ENCODE data around the gene BACH1. TPM values are rescaled to one million over a fixed set of nuclear protein-coding genes. Genes with fewer than 3 reads are reported as not detected.

Gene BACH1
- total and polyA plus RNA-seq, 8 donors = 33.3 to 117 (median 39.5) TPM

- H3K36me3 ChIP-seq = peaks cover 0 to 77% of the 10 kb centered on the region in 2 donors
- no peak overlapping the region for H3K4me3 ChIP-seq
- H3K4me1 ChIP-seq = peaks cover 0 to 24% of the 10 kb centered on the region in 2 donors
- TF ChIP-seq CTCF (IDR thresholded peaks at IDR 0.05) = no peak
- no peaks in the 10 kb centered on the region for H3K9me3 ChIP-seq
- no peaks in the 10 kb centered on the region for H3K27me3 ChIP-seq
- no peak for ATAC-seq
- no peak overlapping the region for H3K27ac ChIP-seq
- intact Hi-C loops (cut with DNase I) = no loop called here
- no peak for DNase-seq
These were observed 28.3 kb downstream of the BACH1 start for GRCh38 chr21:29326914-29327554.

- peak in 1 of 4 donors; percentile 58 for DNase-seq
These were observed 30.7 kb downstream of the BACH1 start for GRCh38 chr21:29329406-29329805.

GRCh38 chr21:29330797-29331196, 32.1 kb downstream of the BACH1 start:
- H3K36me3 ChIP-seq = peaks cover 0 to 68% of the 10 kb centered on the region in 2 donors
- no peak for ATAC-seq
- intact Hi-C loops (cut with DNase I) = no loop called here
- H3K27ac ChIP-seq = no peak overlapping the region
- no peaks in the 10 kb centered on the region for H3K27me3 ChIP-seq
- H3K4me1 ChIP-seq = peaks cover 0 to 50% of the 10 kb centered on the region in 2 donors
- no peaks in the 10 kb centered on the region for H3K9me3 ChIP-seq
- no peak overlapping the region for H3K4me3 ChIP-seq
- DNase-seq = no peak
- TF ChIP-seq CTCF (IDR thresholded peaks at IDR 0.05) = no peak

More at GRCh38 chr21:29329406-29329805, 30.7 kb downstream of the BACH1 start:
- H3K4me3 ChIP-seq = no peak overlapping the region
- H3K27ac ChIP-seq = no peak overlapping the region
- peaks cover 0 to 45% of the 10 kb centered on the region in 2 donors for H3K4me1 ChIP-seq
- peaks cover 0 to 75% of the 10 kb centered on the region in 2 donors for H3K36me3 ChIP-seq
- no peak for TF ChIP-seq CTCF (IDR thresholded peaks at IDR 0.05)
- ATAC-seq = no peak
- intact Hi-C loops (cut with DNase I) = no loop called here
- no peaks in the 10 kb centered on the region for H3K9me3 ChIP-seq
- H3K27me3 ChIP-seq = no peaks in the 10 kb centered on the region

- ATAC-seq (no peak), DNase-seq (no peak)
- no peak overlapping the region for H3K27ac ChIP-seq
- H3K27me3 ChIP-seq = no peaks in the 10 kb centered on the region
- intact Hi-C loops (cut with DNase I) = no loop called here
- H3K4me1 ChIP-seq = peaks cover 0 to 60% of the 10 kb centered on the region in 2 donors
- no peak overlapping the region for H3K4me3 ChIP-seq
- peaks cover 0 to 65% of the 10 kb centered on the region in 2 donors for H3K36me3 ChIP-seq
- H3K9me3 ChIP-seq = no peaks in the 10 kb centered on the region
- no peak for TF ChIP-seq CTCF (IDR thresholded peaks at IDR 0.05)
These were observed 34.0 kb downstream of the BACH1 start for GRCh38 chr21:29332461-29333362.

- H3K27me3 ChIP-seq = no peaks in the 10 kb centered on the region
- no peak for DNase-seq
- intact Hi-C loops (cut with DNase I) = no loop called here
- ATAC-seq = no peak
- peaks cover 0 to 59% of the 10 kb centered on the region in 2 donors for H3K36me3 ChIP-seq
- no peak for TF ChIP-seq CTCF (IDR thresholded peaks at IDR 0.05)
- no peak overlapping the region for H3K27ac ChIP-seq
- H3K9me3 ChIP-seq = no peaks in the 10 kb centered on the region
- H3K4me1 ChIP-seq = peaks cover 0 to 60% of the 10 kb centered on the region in 2 donors
- no peak overlapping the region for H3K4me3 ChIP-seq
These were observed 34.7 kb downstream of the BACH1 start for GRCh38 chr21:29333406-29333805.

Data from left lung (tissue), 10 donors.